K562 (cell line): ENCODE measurements around the gene ZNF10. TPM values are rescaled to one million over a fixed set of nuclear protein-coding genes. Genes with fewer than 3 reads are reported as not detected.

ENCODE experiments used
- CCNT2 ChIP-seq: IDR thresholded peaks from 2 replicates; pipeline ENCODE4 v1.6.1; 2011; ENCODE audit warnings: borderline replicate concordance, low read depth, mild to moderate bottlenecking, moderate library complexity, mixed read lengths, low read length; ENCODE audit not compliant: insufficient read length; ENCODE audit errors: extremely low read depth
- KAT7 ChIP-seq: sonication (generic); formaldehyde crosslinking; IDR thresholded peaks from 2 replicates; pipeline ENCODE4 v1.8.0; 2022; ENCODE audit warnings: missing genetic modification reagents, mild to moderate bottlenecking, borderline replicate concordance
- RFX7 ChIP-seq: fragments of 250-450 bp; sonication (Bioruptor Pico); IDR thresholded peaks from 2 replicates; pipeline ENCODE4 v1.5.1; 2021; ENCODE audit warnings: mild to moderate bottlenecking
- WHSC1 ChIP-seq: IDR thresholded peaks from one replicate; pipeline ENCODE4 v1.6.1; 2012; ENCODE audit warnings: low read length, control low read depth, inconsistent platforms
- ZBTB43 ChIP-seq: sonication (generic); formaldehyde crosslinking; IDR thresholded peaks from 2 replicates; pipeline ENCODE4 v1.8.0; 2023; ENCODE audit warnings: mild to moderate bottlenecking, missing genetic modification reagents
- ZC3H8 ChIP-seq: fragments of 450-650 bp; IDR thresholded peaks from 2 replicates; pipeline ENCODE4 v1.6.1; 2017
- ZKSCAN3 ChIP-seq: fragments of 250-450 bp; sonication (Bioruptor Pico); IDR thresholded peaks from 2 replicates; pipeline ENCODE4 v1.4.0; 2020
- ZNF668 ChIP-seq: fragments of 250-450 bp; sonication (Bioruptor Pico); IDR thresholded peaks from 2 replicates; pipeline ENCODE4 v1.8.0; 2022; ENCODE audit warnings: mild to moderate bottlenecking, inconsistent platforms
- ZSCAN32 ChIP-seq: fragments of 450-650 bp; formaldehyde crosslinking; IDR thresholded peaks from 2 replicates; pipeline ENCODE4 v1.4.0; 2020; ENCODE audit warnings: mild to moderate bottlenecking, moderate library complexity
- polyA plus RNA-seq, 8 experiments: library from polyadenylated mRNA; depleted of rRNA in 4 of 8; stranded (reverse) in 5 of 8; unstranded in 3 of 8; fragments of >200 nt; fragmentation: Nextera tagmentation in 2 of 8; fragmentation: Illumina TruSeq in 1 of 8; extraction: Ambion mirVana in 2 of 8; extraction: Trizol in 1 of 8; gene quantifications; 2 replicates each; pipeline versions ENCODE4 v1.2.1 to v1.2.3, GENCODE V29; 2011 to 2014; ENCODE audit warnings: inconsistent platforms in 1 of 8, missing spikeins in 1 of 8
- total RNA-seq, 7 experiments: library from RNA; depleted of rRNA in 6 of 7; stranded (reverse); fragments of >200 nt in 6 of 7; fragmentation: Illumina TruSeq in 2 of 7; extraction: Trizol in 2 of 7; gene quantifications; 2 replicates each; pipeline versions ENCODE4 v1.2.1 to v1.2.3, GENCODE V29; 2011 to 2021; ENCODE audit warnings: low replicate concordance in 1 of 7
- TF ChIP-seq, protein P1 (sequence below): fragments of 450-650 bp; IDR thresholded peaks from one replicate; pipeline ENCODE4 v1.6.1; 2018; ENCODE audit warnings: mild to moderate bottlenecking, moderate library complexity; ENCODE audit not compliant: partially characterized antibody
- TF ChIP-seq, protein P2 (sequence below): fragments of 450-650 bp; IDR thresholded peaks from 2 replicates; pipeline ENCODE4 v1.6.1; 2016
- TF ChIP-seq, protein P3 (sequence below): fragments of 450-650 bp; formaldehyde crosslinking; IDR thresholded peaks from 2 replicates; pipeline ENCODE4 v1.4.0; 2022; ENCODE audit warnings: missing genetic modification characterization
- TF ChIP-seq, protein P4 (sequence below), 3 experiments: fragments of 200-800 bp in 1 of 3; fragments of 250-450 bp in 1 of 3; fragments of 450-650 bp in 1 of 3; sonication (Bioruptor Pico) in 1 of 3; sonication (Bioruptor generic) in 1 of 3; formaldehyde crosslinking in 1 of 3; IDR thresholded peaks; 2 replicates each; pipeline versions ENCODE4 v1.6.1 to v1.8.0; 2016 to 2022; ENCODE audit warnings: mild to moderate bottlenecking in 2 of 3, missing genetic modification characterization in 2 of 3, missing compliant biosample characterization in 1 of 3, moderate library complexity in 1 of 3
- TF ChIP-seq, protein P5 (sequence below), 2 experiments: fragments of 200-800 bp in 1 of 2; sonication (Bioruptor generic) in 1 of 2; sonication (generic) in 1 of 2; formaldehyde crosslinking in 1 of 2; IDR thresholded peaks in 1 of 2; conservative IDR thresholded peaks in 1 of 2; 2 replicates each; pipeline versions ENCODE4 v1.5.0 to v1.6.1; 2016 to 2020; ENCODE audit warnings: missing compliant biosample characterization in 1 of 2, missing genetic modification characterization in 1 of 2, missing genetic modification reagents in 1 of 2

ZNF10 gene
- total and polyA plus RNA-seq, 9 of the 15 experiments (the other 6 are each of a cell fraction or from before 2014, with no cell fraction given): 3.5 to 5.8 (median 4.9) TPM

- TF ChIP-seq, protein P1, sequence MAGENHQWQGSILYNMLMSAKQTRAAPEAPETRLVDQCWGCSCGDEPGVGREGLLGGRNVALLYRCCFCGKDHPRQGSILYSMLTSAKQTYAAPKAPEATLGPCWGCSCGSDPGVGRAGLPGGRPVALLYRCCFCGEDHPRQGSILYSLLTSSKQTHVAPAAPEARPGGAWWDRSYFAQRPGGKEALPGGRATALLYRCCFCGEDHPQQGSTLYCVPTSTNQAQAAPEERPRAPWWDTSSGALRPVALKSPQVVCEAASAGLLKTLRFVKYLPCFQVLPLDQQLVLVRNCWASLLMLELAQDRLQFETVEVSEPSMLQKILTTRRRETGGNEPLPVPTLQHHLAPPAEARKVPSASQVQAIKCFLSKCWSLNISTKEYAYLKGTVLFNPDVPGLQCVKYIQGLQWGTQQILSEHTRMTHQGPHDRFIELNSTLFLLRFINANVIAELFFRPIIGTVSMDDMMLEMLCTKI: no peak
- TF ChIP-seq ZNF668 (CRISPR knock-in tag) (no peak), RFX7 (CRISPR knock-in tag) (no peak), WHSC1 (no peak), KAT7 (no peak), CCNT2 (peak; percentile 91), ZKSCAN3 (CRISPR knock-in tag) (no peak), ZSCAN32 (CRISPR knock-in tag) (no peak), ZBTB43 (no peak; the same call in 1 of the 2 replicates), ZC3H8 (no peak)
- TF ChIP-seq, protein P2, sequence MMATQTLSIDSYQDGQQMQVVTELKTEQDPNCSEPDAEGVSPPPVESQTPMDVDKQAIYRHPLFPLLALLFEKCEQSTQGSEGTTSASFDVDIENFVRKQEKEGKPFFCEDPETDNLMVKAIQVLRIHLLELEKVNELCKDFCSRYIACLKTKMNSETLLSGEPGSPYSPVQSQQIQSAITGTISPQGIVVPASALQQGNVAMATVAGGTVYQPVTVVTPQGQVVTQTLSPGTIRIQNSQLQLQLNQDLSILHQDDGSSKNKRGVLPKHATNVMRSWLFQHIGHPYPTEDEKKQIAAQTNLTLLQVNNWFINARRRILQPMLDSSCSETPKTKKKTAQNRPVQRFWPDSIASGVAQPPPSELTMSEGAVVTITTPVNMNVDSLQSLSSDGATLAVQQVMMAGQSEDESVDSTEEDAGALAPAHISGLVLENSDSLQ: no peak; the same call in 1 of the 2 replicates
- TF ChIP-seq, protein P3, sequence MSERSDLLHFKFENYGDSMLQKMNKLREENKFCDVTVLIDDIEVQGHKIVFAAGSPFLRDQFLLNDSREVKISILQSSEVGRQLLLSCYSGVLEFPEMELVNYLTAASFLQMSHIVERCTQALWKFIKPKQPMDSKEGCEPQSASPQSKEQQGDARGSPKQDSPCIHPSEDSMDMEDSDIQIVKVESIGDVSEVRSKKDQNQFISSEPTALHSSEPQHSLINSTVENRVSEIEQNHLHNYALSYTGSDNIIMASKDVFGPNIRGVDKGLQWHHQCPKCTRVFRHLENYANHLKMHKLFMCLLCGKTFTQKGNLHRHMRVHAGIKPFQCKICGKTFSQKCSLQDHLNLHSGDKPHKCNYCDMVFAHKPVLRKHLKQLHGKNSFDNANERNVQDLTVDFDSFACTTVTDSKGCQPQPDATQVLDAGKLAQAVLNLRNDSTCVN (CRISPR knock-in tag): no peak
- TF ChIP-seq, protein P4, sequence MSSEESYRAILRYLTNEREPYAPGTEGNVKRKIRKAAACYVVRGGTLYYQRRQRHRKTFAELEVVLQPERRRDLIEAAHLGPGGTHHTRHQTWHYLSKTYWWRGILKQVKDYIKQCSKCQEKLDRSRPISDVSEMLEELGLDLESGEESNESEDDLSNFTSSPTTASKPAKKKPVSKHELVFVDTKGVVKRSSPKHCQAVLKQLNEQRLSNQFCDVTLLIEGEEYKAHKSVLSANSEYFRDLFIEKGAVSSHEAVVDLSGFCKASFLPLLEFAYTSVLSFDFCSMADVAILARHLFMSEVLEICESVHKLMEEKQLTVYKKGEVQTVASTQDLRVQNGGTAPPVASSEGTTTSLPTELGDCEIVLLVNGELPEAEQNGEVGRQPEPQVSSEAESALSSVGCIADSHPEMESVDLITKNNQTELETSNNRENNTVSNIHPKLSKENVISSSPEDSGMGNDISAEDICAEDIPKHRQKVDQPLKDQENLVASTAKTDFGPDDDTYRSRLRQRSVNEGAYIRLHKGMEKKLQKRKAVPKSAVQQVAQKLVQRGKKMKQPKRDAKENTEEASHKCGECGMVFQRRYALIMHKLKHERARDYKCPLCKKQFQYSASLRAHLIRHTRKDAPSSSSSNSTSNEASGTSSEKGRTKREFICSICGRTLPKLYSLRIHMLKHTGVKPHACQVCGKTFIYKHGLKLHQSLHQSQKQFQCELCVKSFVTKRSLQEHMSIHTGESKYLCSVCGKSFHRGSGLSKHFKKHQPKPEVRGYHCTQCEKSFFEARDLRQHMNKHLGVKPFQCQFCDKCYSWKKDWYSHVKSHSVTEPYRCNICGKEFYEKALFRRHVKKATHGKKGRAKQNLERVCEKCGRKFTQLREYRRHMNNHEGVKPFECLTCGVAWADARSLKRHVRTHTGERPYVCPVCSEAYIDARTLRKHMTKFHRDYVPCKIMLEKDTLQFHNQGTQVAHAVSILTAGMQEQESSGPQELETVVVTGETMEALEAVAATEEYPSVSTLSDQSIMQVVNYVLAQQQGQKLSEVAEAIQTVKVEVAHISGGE (CRISPR knock-in tag; IDR thresholded peaks at IDR 0.05): peak in 1 of 3 experiments; percentile 71; a peak in 3 of 6 replicates
- TF ChIP-seq, protein P5, sequence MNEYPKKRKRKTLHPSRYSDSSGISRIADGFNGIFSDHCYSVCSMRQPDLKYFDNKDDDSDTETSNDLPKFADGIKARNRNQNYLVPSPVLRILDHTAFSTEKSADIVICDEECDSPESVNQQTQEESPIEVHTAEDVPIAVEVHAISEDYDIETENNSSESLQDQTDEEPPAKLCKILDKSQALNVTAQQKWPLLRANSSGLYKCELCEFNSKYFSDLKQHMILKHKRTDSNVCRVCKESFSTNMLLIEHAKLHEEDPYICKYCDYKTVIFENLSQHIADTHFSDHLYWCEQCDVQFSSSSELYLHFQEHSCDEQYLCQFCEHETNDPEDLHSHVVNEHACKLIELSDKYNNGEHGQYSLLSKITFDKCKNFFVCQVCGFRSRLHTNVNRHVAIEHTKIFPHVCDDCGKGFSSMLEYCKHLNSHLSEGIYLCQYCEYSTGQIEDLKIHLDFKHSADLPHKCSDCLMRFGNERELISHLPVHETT (CRISPR knock-in tag; conservative IDR thresholded peaks at IDR 0.05 in 1 of 2, IDR thresholded peaks at IDR 0.05 in 1 of 2): peak in 1 of 2 experiments; percentile 88; a peak in 2 of 4 replicates
Observed at GRCh38 chr12:133130038-133130807, at the start of gene ZNF10, which contains the start of gene ZNF891 (continued).
